HCT116 (cell line): ENCODE results near the gene RABGAP1. TPM values are rescaled to one million over a fixed set of nuclear protein-coding genes. Genes with fewer than 3 reads are reported as not detected.

Experiments used
- ATAC-seq: fragments of 200-7000 bp; cut with Tn5 transposase; 2 replicates; pipeline ENCODE4 v1.9.1; 2020; ENCODE audit warnings: mild to moderate bottlenecking, moderate library complexity
- BruUV-seq: library from RNA; stranded (reverse); fragments of 400-500 nt; replicated peaks from 2 replicates; lab custom pipeline; 2021; lab: Mats Ljungman, UMichigan
- CTCF ChIA-PET: fragments of 300-600 bp; sonication (Branson Sonifier 250); formaldehyde crosslinking; loops from one replicate; lab custom pipeline; 2021; ENCODE audit warnings: antibody characterized with exemption; lab: Charles Lee
- POLR2A ChIA-PET: fragments of 300-600, 350-600 bp; sonication (Branson Sonifier 250); formaldehyde crosslinking; loops from one replicate; lab custom pipeline; 2021; ENCODE audit warnings: antibody characterized with exemption; lab: Charles Lee
- RAD21 ChIA-PET, 2 experiments: fragments of 300-600 bp; sonication (Branson Sonifier 250); formaldehyde crosslinking; loops; one replicate each; lab custom pipeline; 2023; ENCODE audit warnings: low total read pairs in 2 of 2; ENCODE audit not compliant: uncharacterized antibody in 2 of 2, unreplicated experiment in 2 of 2, low non-redundant PET in 1 of 2; lab: Charles Lee
- DNase-seq: peaks from one replicate; pipeline ENCODE4 v3.0.0-alpha.2; 2010; ENCODE audit warnings: low read depth, low spot score
- H2AFZ ChIP-seq: fragments of 200-600 bp; shearing (Covaris generic), sonication (generic); 2 replicates; pipeline ENCODE4 v1.6.1; 2017; ENCODE audit warnings: low read depth, mixed run types, mixed read lengths, antibody characterized with exemption, low read length; ENCODE audit not compliant: poor library complexity, severe bottlenecking
- H3K27ac ChIP-seq: 2 replicates; pipeline ENCODE4 v1.5.1; 2012; ENCODE audit warnings: low read depth, low read length
- H3K27me3 ChIP-seq: fragments of 200-600 bp; sonication (generic); 2 replicates; pipeline ENCODE4 v1.6.1; 2016; ENCODE audit warnings: mixed run types, low read length, mixed read lengths; ENCODE audit not compliant: insufficient read depth
- H3K36me3 ChIP-seq, 2 experiments: fragments of 200-500 bp in 1 of 2; fragments of 200-600 bp in 1 of 2; sonication (Bioruptor generic) in 1 of 2; sonication (generic) in 1 of 2; 2 replicates each; pipeline versions ENCODE4 v1.5.1 to v1.6.1; 2014 to 2016; ENCODE audit warnings: low read length in 2 of 2, inconsistent platforms in 1 of 2, mixed read lengths in 1 of 2, mixed run types in 1 of 2; ENCODE audit not compliant: insufficient read depth in 2 of 2, control insufficient read depth in 1 of 2
- H3K4me1 ChIP-seq, 2 experiments: fragments of 200-600 bp in 1 of 2; sonication (generic) in 1 of 2; 2 replicates each; pipeline versions ENCODE4 v1.5.1 to v1.6.1; 2012 to 2017; ENCODE audit warnings: low read length in 2 of 2, inconsistent platforms in 1 of 2, mild to moderate bottlenecking in 1 of 2, mixed read lengths in 1 of 2, mixed run types in 1 of 2, moderate library complexity in 1 of 2; ENCODE audit not compliant: insufficient read depth in 2 of 2, control insufficient read depth in 1 of 2
- H3K4me2 ChIP-seq: fragments of 200-600 bp; sonication (generic); 2 replicates; pipeline ENCODE4 v1.6.1; 2017; ENCODE audit warnings: mixed run types, low read length, mixed read lengths
- H3K4me3 ChIP-seq, 2 experiments: fragments of 200-600 bp in 1 of 2; sonication (generic) in 1 of 2; replicated peaks in 1 of 2; 2 replicates each; pipeline ENCODE4 v1.5.1; 2011 to 2016; ENCODE audit warnings: low read length in 2 of 2, control low read depth in 1 of 2, low read depth in 1 of 2, mild to moderate bottlenecking in 1 of 2, mixed read lengths in 1 of 2, mixed run types in 1 of 2
- H3K79me2 ChIP-seq: fragments of 200-600 bp; sonication (generic); 2 replicates; pipeline ENCODE4 v1.6.1; 2017; ENCODE audit warnings: mild to moderate bottlenecking, mixed run types, low read length, moderate library complexity, mixed read lengths; ENCODE audit not compliant: insufficient read depth
- H3K9ac ChIP-seq: fragments of 200-600 bp; sonication (generic); 2 replicates; pipeline ENCODE4 v1.6.1; 2016; ENCODE audit warnings: low read length, mixed read lengths
- H3K9me2 ChIP-seq: fragments of 200-600 bp; sonication (generic), shearing (Covaris generic); 2 replicates; pipeline ENCODE4 v1.6.1; 2017; ENCODE audit warnings: mixed run types, mild to moderate bottlenecking, moderate library complexity; ENCODE audit not compliant: insufficient read depth
- H3K9me3 ChIP-seq, 2 experiments: fragments of 200-500 bp in 1 of 2; fragments of 200-600 bp in 1 of 2; sonication (Bioruptor generic) in 1 of 2; sonication (generic) in 1 of 2; 2 replicates each; pipeline ENCODE4 v1.6.1; 2014 to 2017; ENCODE audit warnings: low read length in 2 of 2, mixed read lengths in 2 of 2, inconsistent platforms in 1 of 2, low read depth in 1 of 2, mild to moderate bottlenecking in 1 of 2, mixed run types in 1 of 2, moderate library complexity in 1 of 2; ENCODE audit not compliant: control insufficient read depth in 1 of 2, insufficient read depth in 1 of 2
- H4K20me1 ChIP-seq: fragments of 200-600 bp; sonication (generic), shearing (Covaris generic); 2 replicates; pipeline ENCODE4 v1.6.1; 2017; ENCODE audit warnings: mixed run types, mild to moderate bottlenecking, moderate library complexity; ENCODE audit not compliant: insufficient read depth
- CBX3 ChIP-seq: IDR thresholded peaks from 2 replicates; pipeline ENCODE4 v1.6.1; 2012; ENCODE audit warnings: low read depth
- EGR1 ChIP-seq: IDR thresholded peaks from 2 replicates; pipeline ENCODE4 v1.6.1; 2012; ENCODE audit warnings: low read depth
- ELF1 ChIP-seq: IDR thresholded peaks from 2 replicates; pipeline ENCODE4 v1.6.1; 2012; ENCODE audit warnings: low read depth, borderline replicate concordance
- EZH2 ChIP-seq: fragments of 200-600 bp; sonication (generic); IDR thresholded peaks from 2 replicates; pipeline ENCODE4 v1.6.1; 2017; ENCODE audit warnings: antibody characterized with exemption, mixed run types
- EZH2phosphoT487 ChIP-seq: fragments of 200-600 bp; IDR thresholded peaks from 2 replicates; pipeline ENCODE4 v1.6.1; 2018; ENCODE audit warnings: antibody characterized with exemption, borderline replicate concordance
- FOSL1 ChIP-seq: IDR thresholded peaks from 2 replicates; pipeline ENCODE4 v1.6.1; 2012; ENCODE audit warnings: low read depth
- JUND ChIP-seq: IDR thresholded peaks from 2 replicates; pipeline ENCODE4 v1.6.1; 2012
- POLR2A ChIP-seq: IDR thresholded peaks from 2 replicates; pipeline ENCODE4 v1.7.0; 2011; ENCODE audit warnings: borderline replicate concordance; ENCODE audit not compliant: insufficient read depth, insufficient read length; ENCODE audit errors: extremely low read depth
- POLR2AphosphoS5 ChIP-seq: IDR thresholded peaks from 2 replicates; pipeline ENCODE4 v1.6.1; 2011; ENCODE audit warnings: mild to moderate bottlenecking, low read depth, low read length, moderate library complexity
- SIN3A ChIP-seq: IDR thresholded peaks from 2 replicates; pipeline ENCODE4 v1.6.1; 2012; ENCODE audit warnings: low read depth
- SP1 ChIP-seq: IDR thresholded peaks from 2 replicates; pipeline ENCODE4 v1.6.1; 2012; ENCODE audit warnings: low read depth
- SRF ChIP-seq: IDR thresholded peaks from 2 replicates; pipeline ENCODE4 v1.6.1; 2012; ENCODE audit warnings: low read depth
- TCF7L2 ChIP-seq: IDR thresholded peaks from 2 replicates; pipeline ENCODE4 v1.7.0; 2011; ENCODE audit warnings: borderline replicate concordance, inconsistent platforms; ENCODE audit not compliant: insufficient read depth, insufficient read length; ENCODE audit errors: extremely low read depth
- YY1 ChIP-seq: IDR thresholded peaks from 2 replicates; pipeline ENCODE4 v1.6.1; 2011; ENCODE audit warnings: low read length, low read depth, moderate library complexity, mild to moderate bottlenecking; ENCODE audit not compliant: insufficient replicate concordance; ENCODE audit errors: extremely low read depth
- ZFX ChIP-seq: fragments of 450-650 bp; IDR thresholded peaks from 2 replicates; pipeline ENCODE4 v1.6.1; 2017
- intact Hi-C: fragments of 100-400 bp; cut with micrococcal nuclease; formaldehyde crosslinking; loops from 2 replicates; pipeline ENCODE4 v1.10.0; 2022
- total RNA-seq: library from RNA; stranded (reverse); gene quantifications from one replicate; pipeline ENCODE4 v1.2.1, GENCODE V29; 2021; ENCODE audit not compliant: unreplicated experiment
- TF ChIP-seq, protein P1 (sequence below): IDR thresholded peaks from 2 replicates; pipeline ENCODE4 v1.6.1; 2012
- TF ChIP-seq, protein P2 (sequence below), 3 experiments: fragments of 200-600 bp in 1 of 3; sonication (generic) in 1 of 3; IDR thresholded peaks in 2 of 3; conservative IDR thresholded peaks in 1 of 3; 2 replicates each; pipeline ENCODE4 v1.5.1; 2012 to 2017; ENCODE audit warnings: low read depth in 2 of 3, low read length in 2 of 3, antibody characterized with exemption in 1 of 3, borderline replicate concordance in 1 of 3, control low read depth in 1 of 3, mild to moderate bottlenecking in 1 of 3, mixed read lengths in 1 of 3, mixed run types in 1 of 3, moderate library complexity in 1 of 3; ENCODE audit not compliant: insufficient read depth in 1 of 3

Gene RABGAP1
- total RNA-seq, 1 experiment from 2014 or later, result 29.7 TPM

DNA sequence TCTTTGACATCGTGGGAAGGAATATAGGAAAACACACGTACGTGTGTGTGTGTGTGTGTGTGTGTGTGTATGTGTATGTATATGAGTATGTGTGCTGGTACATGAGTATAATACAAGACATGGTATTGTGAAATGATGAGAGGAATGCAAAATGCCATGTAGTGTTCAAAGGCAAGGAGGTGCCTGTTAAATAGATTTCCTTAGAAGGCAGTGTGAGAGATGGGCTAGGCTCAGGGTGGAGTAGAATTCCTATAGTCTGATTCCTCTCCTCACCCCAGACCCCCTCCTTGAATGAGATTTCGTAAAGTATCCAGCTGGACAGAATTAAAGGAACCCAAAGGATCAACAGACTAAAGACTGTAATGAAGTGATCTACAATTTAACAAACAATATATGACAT, 103.8 kb downstream of the RABGAP1 start:
- intact Hi-C loops, result no loop called here
- no peak overlapping the region for H3K27ac ChIP-seq
- ATAC-seq (no peak), DNase-seq (no peak)
- no TSS peak for BruUV-seq
- no peaks in the 10 kb centered on the region for H3K36me3 ChIP-seq
- H3K79me2 ChIP-seq, result no peaks in the 10 kb centered on the region
- POLR2A ChIA-PET, result no interaction called here
- no peaks in the 10 kb centered on the region for H3K4me1 ChIP-seq
- H3K27me3 ChIP-seq, result no peaks in the 10 kb centered on the region
- no peaks in the 10 kb centered on the region for H3K9me3 ChIP-seq
- TF ChIP-seq SIN3A, result no peak
- TF ChIP-seq, protein P1, sequence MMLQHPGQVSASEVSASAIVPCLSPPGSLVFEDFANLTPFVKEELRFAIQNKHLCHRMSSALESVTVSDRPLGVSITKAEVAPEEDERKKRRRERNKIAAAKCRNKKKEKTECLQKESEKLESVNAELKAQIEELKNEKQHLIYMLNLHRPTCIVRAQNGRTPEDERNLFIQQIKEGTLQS, result no peak
- no peak for TF ChIP-seq ZFX
- TF ChIP-seq SRF, result no peak
- TF ChIP-seq CBX3, result no peak
- no peak for TF ChIP-seq YY1
- no peak for TF ChIP-seq JUND
- H3K4me3 ChIP-seq, result no peak overlapping the region
- no peak overlapping the region for H3K4me2 ChIP-seq
- CTCF ChIA-PET, result no interaction called here
- no peaks in the 10 kb centered on the region for H3K9me2 ChIP-seq
- no peaks in the 10 kb centered on the region for H4K20me1 ChIP-seq
- no peak overlapping the region for H2AFZ ChIP-seq
- RAD21 ChIA-PET, result no interaction called here
- no peak overlapping the region for H3K9ac ChIP-seq

DNA sequence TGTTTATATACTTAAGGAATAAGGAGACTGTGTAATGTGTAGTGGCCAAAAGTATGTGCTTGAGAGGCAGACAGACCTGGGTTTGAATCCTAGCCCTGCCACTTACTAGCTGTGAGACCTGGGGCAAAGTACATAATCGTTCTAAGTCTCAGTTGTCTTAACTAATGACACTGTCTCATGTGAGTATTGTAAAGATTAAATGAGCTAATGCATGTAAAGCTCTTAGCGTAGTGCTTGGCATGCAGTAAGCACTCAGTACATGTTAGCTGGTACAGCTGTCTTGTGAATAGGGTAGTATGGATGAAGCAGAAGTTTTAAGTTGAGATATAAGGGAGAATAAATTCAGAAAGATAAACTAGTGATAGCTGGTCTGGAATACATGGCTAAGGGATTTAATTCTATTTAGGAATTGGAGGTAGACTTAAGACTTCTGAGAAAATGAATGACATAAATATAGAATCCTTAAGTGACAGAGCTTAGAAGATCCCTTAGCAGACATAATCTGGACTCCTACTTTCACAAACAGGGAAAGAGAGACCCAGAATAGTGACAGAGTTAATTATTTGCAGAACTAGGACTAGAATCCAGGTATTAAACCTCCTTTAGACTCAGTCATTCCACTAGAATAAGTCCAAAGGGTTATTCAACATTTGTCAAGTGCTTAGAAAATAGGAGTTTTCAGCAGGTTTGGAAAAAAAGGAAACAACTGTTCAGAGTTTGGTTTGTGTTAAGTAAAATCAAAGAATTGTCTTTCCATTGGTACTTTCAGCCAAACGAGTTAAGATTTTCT, 105.8 kb downstream of the RABGAP1 start:
- Histone ChIP-seq H3K4me2 (no peak overlapping the region), H4K20me1 (no peaks in the 10 kb centered on the region), H3K4me3 (no peak overlapping the region), H3K27ac (no peak overlapping the region), H2AFZ (no peak overlapping the region), H3K9ac (no peak overlapping the region), H3K9me3 (no peaks in the 10 kb centered on the region), H3K27me3 (no peaks in the 10 kb centered on the region), H3K36me3 (no peaks in the 10 kb centered on the region), H3K4me1 (no peaks in the 10 kb centered on the region), H3K79me2 (no peaks in the 10 kb centered on the region), H3K9me2 (no peaks in the 10 kb centered on the region)
- ATAC-seq, result no peak
- DNase-seq, result no peak
- intact Hi-C loops, result no loop called here
- CTCF ChIA-PET, result no interaction called here
- BruUV-seq, result no TSS peak
- POLR2A ChIA-PET, result no interaction called here
- RAD21 ChIA-PET, result no interaction called here
- no peak for TF ChIP-seq EZH2phosphoT487
- TF ChIP-seq EGR1, result no peak
- TF ChIP-seq POLR2AphosphoS5, result no peak
- no peak for TF ChIP-seq EZH2
- no peak for TF ChIP-seq SRF
- no peak for TF ChIP-seq SP1
- no peak for TF ChIP-seq ELF1
- no peak for TF ChIP-seq TCF7L2
- TF ChIP-seq, protein P1, result no peak
- TF ChIP-seq, protein P2, sequence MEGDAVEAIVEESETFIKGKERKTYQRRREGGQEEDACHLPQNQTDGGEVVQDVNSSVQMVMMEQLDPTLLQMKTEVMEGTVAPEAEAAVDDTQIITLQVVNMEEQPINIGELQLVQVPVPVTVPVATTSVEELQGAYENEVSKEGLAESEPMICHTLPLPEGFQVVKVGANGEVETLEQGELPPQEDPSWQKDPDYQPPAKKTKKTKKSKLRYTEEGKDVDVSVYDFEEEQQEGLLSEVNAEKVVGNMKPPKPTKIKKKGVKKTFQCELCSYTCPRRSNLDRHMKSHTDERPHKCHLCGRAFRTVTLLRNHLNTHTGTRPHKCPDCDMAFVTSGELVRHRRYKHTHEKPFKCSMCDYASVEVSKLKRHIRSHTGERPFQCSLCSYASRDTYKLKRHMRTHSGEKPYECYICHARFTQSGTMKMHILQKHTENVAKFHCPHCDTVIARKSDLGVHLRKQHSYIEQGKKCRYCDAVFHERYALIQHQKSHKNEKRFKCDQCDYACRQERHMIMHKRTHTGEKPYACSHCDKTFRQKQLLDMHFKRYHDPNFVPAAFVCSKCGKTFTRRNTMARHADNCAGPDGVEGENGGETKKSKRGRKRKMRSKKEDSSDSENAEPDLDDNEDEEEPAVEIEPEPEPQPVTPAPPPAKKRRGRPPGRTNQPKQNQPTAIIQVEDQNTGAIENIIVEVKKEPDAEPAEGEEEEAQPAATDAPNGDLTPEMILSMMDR (IDR thresholded peaks at IDR 0.05 in 2 of 3, conservative IDR thresholded peaks at IDR 0.05 in 1 of 3; ENCODE audit: borderline replicate concordance in 1 of 3, insufficient read depth in 1 of 3, low read depth in 2 of 3, low read length in 2 of 3), result no peak
- TF ChIP-seq POLR2A, result no peak
- TF ChIP-seq FOSL1, result no peak
